Measurements from ENCODE around the gene TAF7.

DNA sequence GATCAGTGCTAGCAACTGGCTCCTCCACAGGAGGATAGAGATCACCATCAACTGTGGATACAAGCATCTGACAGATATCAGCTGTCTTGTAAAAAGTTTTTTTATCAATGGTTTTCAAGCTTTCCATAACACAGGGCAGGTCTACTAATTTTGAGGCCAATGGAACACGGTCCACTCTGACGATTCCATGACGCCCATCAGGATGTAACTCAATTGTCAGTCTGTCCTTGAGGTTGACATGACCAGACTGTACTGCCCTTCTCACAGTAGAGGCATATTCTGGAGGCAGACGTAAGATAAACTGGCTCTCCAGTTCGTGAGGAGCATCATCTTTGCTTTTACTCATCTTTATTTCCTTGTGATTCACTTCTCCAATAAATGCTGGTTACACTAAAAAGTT lies 885 bp downstream of the TAF7 start:
- TF ChIP-seq POLR2A (IDR thresholded peaks at IDR 0.05; ENCODE audit: low read depth, low read length) (no peak), TAF1 (IDR thresholded peaks at IDR 0.05; ENCODE audit: borderline replicate concordance, low read depth, low read length) (no peak), POLR2AphosphoS5 (IDR thresholded peaks at IDR 0.05; ENCODE audit: low read depth, low read length) (no peak)

All from GM12892 (cell line).